ENCODE data around the gene XPR1.

- TF ChIP-seq CTCF (IDR thresholded peaks at IDR 0.05; ENCODE audit: insufficient read depth, low read length, poor library complexity, severe bottlenecking) (no peak), EZH2phosphoT487 (conservative IDR thresholded peaks at IDR 0.05; ENCODE audit: low read length) (no peak)
Measured at GRCh38 chr1:180751921-180752320, 120.1 kb downstream of the XPR1 start.
